Osteocyte (in vitro differentiated cells): Measurements from ENCODE around the gene UPP2. TPM values are rescaled to one million over a fixed set of nuclear protein-coding genes. Genes with fewer than 3 reads are reported as not detected.
A peak's percentile ranks its signal among the peaks of the same experiment; 100 is the strongest.

Source experiments
- DNase-seq: peaks from one replicate; pipeline ENCODE4 v3.0.0; 2021; ENCODE audit warnings: mixed read lengths; ENCODE audit not compliant: unreplicated experiment; ENCODE audit errors: extremely low spot score
- H3K27ac Mint-ChIP-seq: one replicate; pipeline ENCODE4 v1.8.0; 2021; ENCODE audit warnings: mild to moderate bottlenecking, mixed read lengths; ENCODE audit not compliant: unreplicated experiment
- H3K27me3 Mint-ChIP-seq: one replicate; pipeline ENCODE4 v1.8.0; 2021; ENCODE audit warnings: mixed read lengths; ENCODE audit not compliant: unreplicated experiment
- H3K36me3 Mint-ChIP-seq: one replicate; pipeline ENCODE4 v1.8.0; 2021; ENCODE audit warnings: mixed read lengths; ENCODE audit not compliant: unreplicated experiment
- H3K4me1 Mint-ChIP-seq: one replicate; pipeline ENCODE4 v1.8.0; 2021; ENCODE audit warnings: mixed read lengths; ENCODE audit not compliant: unreplicated experiment
- H3K4me3 Mint-ChIP-seq: one replicate; pipeline ENCODE4 v1.8.0; 2021; ENCODE audit warnings: mild to moderate bottlenecking, moderate library complexity, mixed read lengths; ENCODE audit not compliant: unreplicated experiment
- H3K9me3 Mint-ChIP-seq: one replicate; pipeline ENCODE4 v1.8.0; 2021; ENCODE audit warnings: mixed read lengths; ENCODE audit not compliant: unreplicated experiment
- CTCF ChIP-seq: fragments of 200-600 bp; sonication (generic); IDR thresholded peaks from 2 replicates; pipeline ENCODE4 v1.5.0; 2021; ENCODE audit warnings: antibody characterized with exemption, mild to moderate bottlenecking, moderate library complexity
- long read RNA-seq: library from polyadenylated mRNA; unstranded; transcript quantifications from one replicate; pipeline ENCODE4 v2.0.0, GENCODE V29; 2021
- total RNA-seq: library from RNA; stranded (reverse); gene quantifications from 2 replicates; pipeline ENCODE4 v1.2.1, GENCODE V29; 2021

Gene UPP2
- total RNA-seq = not detected in 2 replicates
- long read RNA-seq = 0 reads

DNA sequence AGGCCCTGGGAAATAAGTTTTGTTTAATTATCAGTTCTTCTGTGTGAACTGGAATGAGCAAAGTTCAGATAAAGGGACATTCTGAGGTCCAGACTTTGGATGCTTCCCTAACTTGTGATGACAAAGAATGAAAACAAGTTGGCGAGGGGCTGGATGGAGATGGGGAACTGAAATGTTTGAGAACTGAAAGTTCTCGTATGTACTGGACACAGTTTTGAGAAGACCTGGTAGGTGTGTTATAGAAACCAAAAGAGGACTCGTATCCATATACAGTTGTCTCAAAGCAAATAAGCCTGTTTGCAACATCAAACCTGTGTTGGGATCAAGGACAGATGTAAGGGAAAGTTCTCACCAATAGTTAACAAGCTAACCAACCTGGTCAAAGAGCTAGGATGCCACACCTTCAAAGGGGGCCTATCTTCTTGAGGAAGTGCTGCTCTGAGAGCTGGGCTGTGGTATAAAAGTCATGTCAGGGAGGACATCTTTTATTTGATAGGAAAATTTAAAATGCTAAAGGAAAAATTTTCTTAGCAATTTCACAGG is at the start of gene UPP2:
Gene UPP2, plus strand, starts transcription at position 493 of the 543 bp plus-strand sequence. CDS start 188 bp downstream, outside the sequence.
- no peak within 1 kb of the TSS for H3K4me3 Mint-ChIP-seq
- H3K27me3 Mint-ChIP-seq = no peaks in the 10 kb centered on the region
- no peak for TF ChIP-seq CTCF
- H3K4me1 Mint-ChIP-seq = peaks cover 3% of the 10 kb centered on the region
- DNase-seq = no peak
- H3K27ac Mint-ChIP-seq = no peak within 1 kb of the TSS
- no peaks in the 10 kb centered on the region for H3K9me3 Mint-ChIP-seq
- H3K36me3 Mint-ChIP-seq = no peaks in the 10 kb centered on the region

- Mint-ChIP-seq H3K4me3 (no peak overlapping the region), H3K9me3 (peaks cover 3% of the 10 kb centered on the region), H3K36me3 (no peaks in the 10 kb centered on the region), H3K4me1 (peaks cover 7% of the 10 kb centered on the region), H3K27me3 (no peaks in the 10 kb centered on the region), H3K27ac (no peak overlapping the region)
- no peak for TF ChIP-seq CTCF
- no peak for DNase-seq
Observed at GRCh38 chr2:158052761-158053160, 48.9 kb upstream of the UPP2 start.

DNA sequence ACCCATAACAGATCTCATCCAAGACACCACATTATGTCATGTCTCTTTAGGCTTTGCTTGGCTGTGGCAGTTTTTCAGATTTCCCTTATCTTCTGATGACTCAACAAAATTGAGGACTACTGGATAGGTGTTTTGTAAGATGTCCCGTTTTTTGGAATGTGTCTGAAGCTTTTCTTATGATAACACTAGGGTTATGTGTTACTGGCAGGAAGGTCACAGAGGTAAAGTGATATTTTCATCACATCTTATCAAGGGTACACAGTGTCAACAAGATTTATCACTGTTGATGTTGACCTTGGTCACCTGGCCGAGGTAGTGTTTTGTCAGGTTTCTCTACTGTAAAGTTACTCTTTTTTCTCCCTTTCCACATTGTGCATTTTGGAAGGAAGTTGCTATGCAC is 44.8 kb upstream of the UPP2 start:
- no peaks in the 10 kb centered on the region for H3K27me3 Mint-ChIP-seq
- no peak overlapping the region for H3K27ac Mint-ChIP-seq
- no peaks in the 10 kb centered on the region for H3K36me3 Mint-ChIP-seq
- no peak for DNase-seq
- H3K4me1 Mint-ChIP-seq = peaks cover 13% of the 10 kb centered on the region
- TF ChIP-seq CTCF = no peak
- peaks cover 3% of the 10 kb centered on the region for H3K9me3 Mint-ChIP-seq
- no peak overlapping the region for H3K4me3 Mint-ChIP-seq

DNA sequence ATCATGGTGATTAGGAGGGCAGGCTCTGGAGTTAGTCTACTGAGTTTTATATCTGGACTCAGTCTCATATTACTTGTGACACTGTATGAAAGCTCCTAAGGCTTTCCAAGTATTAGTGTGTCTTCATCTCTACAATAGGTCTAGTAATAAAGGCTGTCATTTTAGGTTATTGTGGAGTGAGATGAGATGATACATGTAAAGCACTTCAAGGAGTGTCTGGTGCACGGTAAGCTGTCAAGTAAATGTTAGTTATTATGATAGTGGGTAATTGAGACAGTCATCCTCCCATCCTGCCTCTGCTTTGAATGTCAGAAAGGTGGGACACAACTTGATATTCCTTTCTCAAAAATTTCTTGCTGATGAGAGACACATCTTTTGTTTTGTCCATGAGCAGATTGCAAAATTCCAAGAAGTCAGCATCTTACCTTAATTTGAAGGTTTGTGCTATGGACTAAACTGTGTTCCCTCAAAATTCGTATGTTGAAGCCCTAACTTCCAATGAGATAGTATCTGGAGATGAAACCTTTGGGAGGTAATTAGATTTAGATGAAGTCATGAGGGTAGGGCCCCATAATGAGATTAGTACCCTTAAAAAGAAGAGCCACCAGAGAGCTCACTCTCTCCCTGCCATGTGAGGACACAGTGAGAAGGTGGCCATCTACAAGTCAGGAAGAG is 41.4 kb upstream of the UPP2 start:
- Mint-ChIP-seq H3K27me3 (no peaks in the 10 kb centered on the region), H3K4me3 (no peak overlapping the region), H3K4me1 (peaks cover 13% of the 10 kb centered on the region), H3K27ac (peak overlapping the region; percentile 21), H3K9me3 (peaks cover 3% of the 10 kb centered on the region), H3K36me3 (no peaks in the 10 kb centered on the region)
- DNase-seq = no peak
- no peak for TF ChIP-seq CTCF

DNA sequence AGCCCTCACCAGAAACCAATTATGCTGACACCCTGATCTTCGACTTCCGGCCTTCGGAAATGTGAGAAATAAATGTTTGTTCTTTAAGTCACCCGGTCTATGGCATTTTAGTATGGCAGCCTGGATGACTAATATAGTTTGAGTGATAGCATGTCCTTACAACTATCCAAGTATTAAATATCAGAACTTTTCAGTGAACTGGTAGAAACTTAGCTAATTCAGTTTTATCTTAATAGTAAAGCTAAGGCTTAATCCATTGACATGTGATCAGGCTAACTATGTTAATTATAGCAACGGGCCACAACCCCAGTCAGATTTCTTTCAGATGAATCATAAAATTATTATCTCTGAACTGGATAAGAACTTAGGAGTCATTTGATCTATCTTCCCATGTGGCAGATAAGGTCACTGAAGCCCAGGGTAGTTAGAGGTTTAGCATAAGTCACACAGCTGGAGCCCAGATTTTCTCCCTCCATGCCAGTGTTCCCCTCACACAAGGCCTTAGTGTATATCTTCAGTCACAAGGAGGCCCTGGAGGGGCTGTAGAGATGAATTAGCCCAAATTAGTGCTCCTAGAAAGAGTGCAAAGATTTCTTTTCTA is 40.7 kb upstream of the UPP2 start:
- Mint-ChIP-seq H3K27ac (peak overlapping the region; percentile 21), H3K4me3 (no peak overlapping the region), H3K4me1 (peaks cover 13% of the 10 kb centered on the region), H3K27me3 (no peaks in the 10 kb centered on the region), H3K36me3 (no peaks in the 10 kb centered on the region), H3K9me3 (peaks cover 3% of the 10 kb centered on the region)
- TF ChIP-seq CTCF = no peak
- no peak for DNase-seq
